Panc1 (cell line): ENCODE measurements around the gene USP33.

ENCODE experiments used
- POLR2AphosphoS5 ChIP-seq: IDR thresholded peaks from 2 replicates; pipeline ENCODE4 v1.6.1; 2012; ENCODE audit warnings: mild to moderate bottlenecking, low read depth, low read length, moderate library complexity
- REST ChIP-seq, 2 experiments: IDR thresholded peaks; 2 replicates each; pipeline ENCODE4 v1.6.1; 2011 to 2012; ENCODE audit warnings: low read depth in 2 of 2, control low read depth in 1 of 2, low read length in 1 of 2, mild to moderate bottlenecking in 1 of 2, moderate library complexity in 1 of 2; ENCODE audit not compliant: insufficient read depth in 1 of 2
- TF ChIP-seq, protein P1 (sequence below): fragments of 450-650 bp; IDR thresholded peaks from 2 replicates; pipeline ENCODE4 v1.5.1; 2017; ENCODE audit warnings: mild to moderate bottlenecking

- TF ChIP-seq, protein P1, sequence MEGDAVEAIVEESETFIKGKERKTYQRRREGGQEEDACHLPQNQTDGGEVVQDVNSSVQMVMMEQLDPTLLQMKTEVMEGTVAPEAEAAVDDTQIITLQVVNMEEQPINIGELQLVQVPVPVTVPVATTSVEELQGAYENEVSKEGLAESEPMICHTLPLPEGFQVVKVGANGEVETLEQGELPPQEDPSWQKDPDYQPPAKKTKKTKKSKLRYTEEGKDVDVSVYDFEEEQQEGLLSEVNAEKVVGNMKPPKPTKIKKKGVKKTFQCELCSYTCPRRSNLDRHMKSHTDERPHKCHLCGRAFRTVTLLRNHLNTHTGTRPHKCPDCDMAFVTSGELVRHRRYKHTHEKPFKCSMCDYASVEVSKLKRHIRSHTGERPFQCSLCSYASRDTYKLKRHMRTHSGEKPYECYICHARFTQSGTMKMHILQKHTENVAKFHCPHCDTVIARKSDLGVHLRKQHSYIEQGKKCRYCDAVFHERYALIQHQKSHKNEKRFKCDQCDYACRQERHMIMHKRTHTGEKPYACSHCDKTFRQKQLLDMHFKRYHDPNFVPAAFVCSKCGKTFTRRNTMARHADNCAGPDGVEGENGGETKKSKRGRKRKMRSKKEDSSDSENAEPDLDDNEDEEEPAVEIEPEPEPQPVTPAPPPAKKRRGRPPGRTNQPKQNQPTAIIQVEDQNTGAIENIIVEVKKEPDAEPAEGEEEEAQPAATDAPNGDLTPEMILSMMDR = no peak
- TF ChIP-seq POLR2AphosphoS5 (no peak), REST (IDR thresholded peaks at IDR 0.05; ENCODE audit: insufficient read depth in 1 of 2, low read depth in 2 of 2, low read length in 1 of 2) (no peak)
Measured at GRCh38 chr1:77762072-77762476, 2.4 kb upstream of the USP33 start.
